Measurements from ENCODE around the gene NMRK2.
"Not testable (repeated sequence)": the region's sequence is repeated elsewhere in the genome, so short reads cannot be mapped to it uniquely, and the experiment has no call there.

The NMRK2 gene

GRCh38 chr19:3936506-3937442 lies 3.9 kb downstream of the NMRK2 start:
- DNase-seq = no peak

GRCh38 chr19:3938300-3938950 lies 5.6 kb downstream of the NMRK2 start:
- DNase-seq = not testable (repeated sequence)

- DNase-seq = no peak
Measured at GRCh38 chr19:3942790-3943409, 10.0 kb downstream of the NMRK2 start.

- DNase-seq = no peak
Measured at GRCh38 chr19:3944018-3944721, 11.3 kb downstream of the NMRK2 start.

GRCh38 chr19:3945838-3946237 lies 13.0 kb downstream of the NMRK2 start:
- DNase-seq = no peak

GRCh38 chr19:3947316-3947933 lies 14.6 kb downstream of the NMRK2 start:
- DNase-seq = not testable (repeated sequence)

- no peak for DNase-seq
Measured at GRCh38 chr19:3949294-3949693, 16.4 kb downstream of the NMRK2 start.

- no peak for DNase-seq
Measured at GRCh38 chr19:3949997-3950859, 17.4 kb downstream of the NMRK2 start.

- DNase-seq = no peak
Measured at GRCh38 chr19:3950871-3951861, 18.3 kb downstream of the NMRK2 start.

- not testable (repeated sequence) for DNase-seq
Measured at GRCh38 chr19:3952755-3953276, 19.9 kb downstream of the NMRK2 start.

- DNase-seq = no peak
Measured at GRCh38 chr19:3954107-3954506, 21.2 kb downstream of the NMRK2 start.

GRCh38 chr19:3955276-3955675 lies 22.4 kb downstream of the NMRK2 start:
- not testable (repeated sequence) for DNase-seq

- DNase-seq = no peak
Measured at GRCh38 chr19:3955688-3956087, 22.8 kb downstream of the NMRK2 start.

- no peak for DNase-seq
Measured at GRCh38 chr19:3958836-3959765, 26.2 kb downstream of the NMRK2 start.

GRCh38 chr19:3959766-3960131 lies 26.9 kb downstream of the NMRK2 start:
- DNase-seq = no peak

- no peak for DNase-seq
Measured at GRCh38 chr19:3961007-3961406, 28.1 kb downstream of the NMRK2 start.

GRCh38 chr19:3963458-3964255 lies 30.8 kb downstream of the NMRK2 start:
- no peak for DNase-seq
